NOMO-1 treated with dmso at 0.1 percent for 144 hours (cell line): ENCODE data around the gene COL19A1.

Experiments
- DNase-seq: peaks from one replicate; lab custom pipeline; 2025; ENCODE audit not compliant: unreplicated experiment; lab: John Stamatoyannopoulos, UW

Gene COL19A1

DNA sequence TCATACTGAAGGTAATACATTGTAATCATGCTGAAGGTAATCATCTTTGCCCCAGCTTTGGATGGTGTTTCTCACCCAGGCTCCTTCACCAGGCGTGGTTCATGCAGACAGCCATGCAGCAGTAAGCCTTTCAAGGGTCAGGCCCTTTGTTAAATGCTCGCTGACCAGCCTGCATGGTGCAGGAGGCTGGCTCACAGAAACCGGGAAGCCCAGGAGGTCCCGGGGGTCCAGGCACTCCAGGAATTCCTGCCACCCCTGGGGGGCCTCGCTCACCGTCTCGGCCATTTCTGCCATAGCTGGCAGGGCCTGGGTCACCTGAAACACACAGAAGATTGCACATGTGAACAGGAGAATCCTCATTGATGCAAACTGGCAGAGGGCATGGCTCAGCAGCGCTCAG is 350.4 kb downstream of the COL19A1 start:
- DNase-seq = no peak

DNA sequence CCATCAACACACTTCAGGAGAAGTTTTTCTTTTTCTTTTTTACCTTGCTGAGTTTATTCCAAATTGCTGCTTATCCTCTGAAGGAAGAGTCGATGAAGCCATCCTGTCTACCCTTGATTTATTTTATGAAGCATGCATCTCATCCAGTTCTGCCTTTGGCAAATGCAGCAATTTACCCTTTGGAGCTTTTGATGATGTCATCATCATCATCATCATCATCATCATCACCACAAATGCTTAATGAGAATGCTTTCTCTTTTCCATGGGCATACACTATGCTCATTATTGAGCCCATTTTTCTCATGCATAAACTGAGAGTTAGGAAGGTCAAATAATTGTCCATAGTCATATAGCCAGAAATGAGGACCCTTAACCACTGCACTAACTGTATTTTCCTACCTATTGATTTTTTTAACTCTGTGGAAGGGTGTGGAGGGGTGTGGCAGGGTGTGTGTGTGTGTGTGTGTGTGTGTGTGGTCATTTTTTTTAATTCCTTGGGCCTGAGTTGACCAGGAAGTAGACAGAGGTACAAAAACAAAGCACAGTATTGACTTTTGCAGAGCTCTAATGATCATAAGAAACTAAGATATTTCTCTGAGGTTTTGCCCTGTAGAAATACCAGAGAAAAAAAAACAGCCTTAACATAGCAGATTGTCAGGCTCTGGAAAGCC is 353.7 kb downstream of the COL19A1 start:
- no peak for DNase-seq

GRCh38 chr6:70221025-70221714 is 354.8 kb downstream of the COL19A1 start:
- no peak for DNase-seq

GRCh38 chr6:70221715-70222438 is 355.5 kb downstream of the COL19A1 start:
- no peak for DNase-seq

DNA sequence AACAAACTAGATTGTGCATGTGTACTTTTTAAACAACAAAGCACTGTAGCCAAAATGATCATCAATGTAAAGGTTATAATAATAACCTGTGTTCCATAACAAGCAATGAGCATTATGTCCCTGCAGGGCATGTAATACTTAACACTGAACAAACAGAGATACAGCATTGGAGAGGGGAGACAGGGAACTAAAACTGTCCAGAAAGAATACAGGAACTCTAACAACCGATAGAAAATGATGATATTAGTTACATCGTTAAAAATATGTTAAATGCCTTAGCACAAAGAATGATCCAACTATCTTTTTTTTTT is 356.0 kb downstream of the COL19A1 start:
- DNase-seq = no peak

GRCh38 chr6:70225055-70225454 is 358.7 kb downstream of the COL19A1 start:
- DNase-seq = no peak

DNA sequence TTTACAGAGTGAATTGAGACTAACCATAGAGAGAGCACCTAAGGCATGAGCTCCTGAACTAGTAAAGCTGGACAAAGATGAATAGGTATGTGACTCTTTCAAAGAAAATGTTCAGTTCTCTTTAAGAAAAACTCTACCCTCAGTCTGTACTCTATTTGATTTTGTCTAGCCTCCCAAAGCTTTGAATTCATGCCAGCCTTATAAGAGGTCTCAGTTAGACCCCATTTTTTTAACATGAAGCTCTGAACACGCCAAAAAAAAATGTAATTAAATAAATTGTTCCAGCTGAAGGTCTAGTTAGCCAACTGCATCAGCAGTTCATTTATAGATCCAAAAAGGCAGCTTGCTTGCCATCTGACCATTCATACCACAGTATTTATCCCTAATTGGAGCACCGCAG is 365.0 kb downstream of the COL19A1 start:
- DNase-seq = no peak

GRCh38 chr6:70234561-70235236 is 368.3 kb downstream of the COL19A1 start:
- DNase-seq = no peak

DNA sequence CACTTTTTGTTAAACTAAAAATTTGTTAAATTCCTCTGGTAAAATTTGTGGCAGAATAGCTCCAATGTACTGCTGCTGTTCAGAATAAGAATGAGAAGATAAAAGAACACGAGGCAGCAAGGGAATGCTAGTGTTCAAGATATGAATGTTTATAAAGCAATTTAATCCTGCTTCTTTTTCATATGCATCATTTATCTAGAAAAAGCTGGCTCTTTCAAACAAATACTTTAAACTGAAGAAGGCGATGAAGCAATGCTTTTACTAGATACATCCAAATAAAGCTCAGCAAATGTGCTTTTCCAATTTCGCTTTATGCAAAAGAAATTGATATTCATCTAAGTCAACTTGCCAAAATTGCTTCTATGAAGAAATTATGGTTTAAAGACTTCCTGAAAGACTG is 370.0 kb downstream of the COL19A1 start:
- no peak for DNase-seq

DNA sequence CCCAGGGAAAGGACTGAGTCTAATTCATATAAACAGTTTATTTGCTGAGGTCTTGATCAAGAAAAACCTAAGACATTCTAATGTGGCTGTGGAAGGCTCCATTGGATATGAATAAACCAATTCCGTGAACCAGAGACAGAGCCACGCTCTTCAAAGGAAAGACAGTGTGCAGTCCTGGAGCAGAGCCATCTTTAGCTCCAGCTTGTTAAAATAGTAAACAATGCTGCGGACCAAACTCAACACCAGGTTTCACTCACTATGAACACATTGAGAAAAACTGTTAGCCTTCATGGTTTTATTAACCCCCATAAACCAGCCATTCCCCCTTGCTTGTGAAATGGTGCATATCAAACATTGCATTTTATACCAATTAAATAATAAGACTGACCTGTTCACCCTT is 374.7 kb downstream of the COL19A1 start:
- DNase-seq = no peak

GRCh38 chr6:70241991-70242420 is 375.6 kb downstream of the COL19A1 start:
- DNase-seq = no peak

- no peak for DNase-seq
Observed at GRCh38 chr6:70246118-70246517, 379.8 kb downstream of the COL19A1 start.

GRCh38 chr6:70252604-70253003 is 386.2 kb downstream of the COL19A1 start:
- no peak for DNase-seq

- DNase-seq = no peak
Observed at GRCh38 chr6:70253923-70254322, 387.6 kb downstream of the COL19A1 start.

GRCh38 chr6:70254784-70255183 is 388.4 kb downstream of the COL19A1 start:
- DNase-seq = no peak

DNA sequence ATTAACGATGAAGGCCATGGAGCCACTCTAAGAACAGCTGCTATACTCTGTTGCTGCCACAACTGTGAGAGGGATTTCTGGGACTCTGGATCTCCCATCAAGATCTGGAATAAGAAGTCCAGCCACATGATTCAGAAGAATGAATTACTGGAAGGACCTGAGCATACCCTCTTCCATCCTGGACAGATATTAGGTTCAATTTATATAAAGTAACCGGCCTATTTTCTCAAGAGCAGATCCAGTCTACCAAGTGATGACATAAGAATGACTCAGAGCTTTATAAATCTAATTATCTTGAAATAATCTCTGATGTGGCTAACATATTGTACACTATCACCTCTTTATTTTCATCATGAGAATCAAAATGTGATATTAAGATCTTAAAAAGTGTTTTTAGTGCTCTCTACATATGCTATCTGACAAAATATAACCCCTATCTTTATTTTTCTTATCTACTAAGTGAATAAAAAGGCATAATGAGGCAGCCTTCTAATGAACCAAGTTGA is 391.5 kb downstream of the COL19A1 start:
- DNase-seq = no peak

- no peak for DNase-seq
Observed at GRCh38 chr6:70258483-70258882, 392.1 kb downstream of the COL19A1 start.
